Measurements from ENCODE around the gene SSRP1.

GRCh38 chr11:57305523-57305922, 30.2 kb downstream of the SSRP1 start:
- TF ChIP-seq POLR2A (IDR thresholded peaks at IDR 0.05): no peak
- TF ChIP-seq CTCF (IDR thresholded peaks at IDR 0.05): no peak

Data from uterus (tissue), 2 donors.